Heart left ventricle (tissue), 16 donors: ENCODE measurements around the gene ZC3H13. TPM values are rescaled to one million over a fixed set of nuclear protein-coding genes. Genes with fewer than 3 reads are reported as not detected.

Experiments used
- ATAC-seq, 4 donors: fragments of 200-7000 bp; cut with Tn5 transposase; one replicate each; pipeline ENCODE4 v1.9.1; 2020 to 2022; ENCODE audit warnings: moderate library complexity in 4 of 4, mild to moderate bottlenecking in 3 of 4, moderate number of reproducible peaks in 1 of 4
- DNase-seq, 5 donors: peaks; one replicate each; pipeline ENCODE4 v3.0.0-alpha.2; 2020
- H3K27ac ChIP-seq, 12 donors: fragments of 200-600 bp; sonication (generic) in 4 of 12; one replicate each; pipeline versions ENCODE4 v1.5.0 to v1.8.0; 2016 to 2022; ENCODE audit warnings: mild to moderate bottlenecking in 2 of 12
- H3K27me3 ChIP-seq, 9 donors: fragments of 200-600 bp; sonication (generic) in 2 of 9; one replicate each; pipeline versions ENCODE4 v1.5.1 to v1.8.0; 2016 to 2022; ENCODE audit warnings: mild to moderate bottlenecking in 3 of 9
- H3K36me3 ChIP-seq, 9 donors: fragments of 200-600 bp; sonication (generic) in 2 of 9; one replicate each; pipeline versions ENCODE4 v1.5.0 to v1.8.0; 2018 to 2022; ENCODE audit warnings: mild to moderate bottlenecking in 2 of 9
- H3K4me1 ChIP-seq, 12 donors: fragments of 200-600 bp; sonication (generic) in 4 of 12; one replicate each; pipeline versions ENCODE4 v1.5.0 to v1.8.0; 2016 to 2022; ENCODE audit warnings: mild to moderate bottlenecking in 3 of 12
- H3K4me3 ChIP-seq, 12 donors: fragments of 200-600 bp; sonication (generic) in 4 of 12; one replicate each; pipeline versions ENCODE4 v1.5.0 to v1.8.0; 2017 to 2022; ENCODE audit warnings: mild to moderate bottlenecking in 9 of 12, moderate library complexity in 4 of 12
- H3K9me3 ChIP-seq, 12 donors: fragments of 200-600 bp; sonication (generic) in 4 of 12; one replicate each; pipeline versions ENCODE4 v1.5.0 to v1.8.0; 2016 to 2022; ENCODE audit warnings: mild to moderate bottlenecking in 1 of 12
- POLR2A ChIP-seq, 2 donors: fragments of 450-650 bp; IDR thresholded peaks; one replicate each; pipeline ENCODE4 v1.6.1; 2017; ENCODE audit warnings: antibody characterized with exemption in 2 of 2, mild to moderate bottlenecking in 2 of 2, moderate library complexity in 2 of 2
- WGBS, 4 donors: extraction: QIAGEN DNeasy Blood & Tissue Kit in 2 of 4; methylation state at CpG; one replicate each; pipeline versions ENCODE4 v1.1.5 to v1.1.7; 2013 to 2018; 5-methylcytosine and 5-hydroxymethylcytosine counted together
- intact Hi-C, 10 donors: fragments of 100-400 bp; cut with DNase I; formaldehyde crosslinking; loops; one replicate each; pipeline versions ENCODE4 v1.11.1 to v1.14.2; 2022
- polyA plus RNA-seq, 2 donors: library from polyadenylated mRNA; stranded (reverse); fragments of 200-250 nt; gene quantifications; one replicate each; pipeline ENCODE4 v1.2.3, GENCODE V29; 2013
- total RNA-seq, 9 donors: library from RNA; depleted of rRNA in 2 of 9; stranded (reverse); fragments of >200 nt in 2 of 9; fragmentation: NEBNext Ultra II Directional in 3 of 9; extraction: Animal tissue kit (Norgen Biotek cat#: 25700) in 3 of 9; gene quantifications; one replicate each; pipeline versions ENCODE4 v1.1.0 to v1.2.4, GENCODE V29; 2016 to 2023
- TF ChIP-seq, protein P1 (sequence below), 12 donors: fragments of 200-600 bp; sonication (generic) in 4 of 12; IDR thresholded peaks; one replicate each; pipeline versions ENCODE4 v1.5.0 to v1.8.0; 2018 to 2022; ENCODE audit warnings: antibody characterized with exemption in 12 of 12, mild to moderate bottlenecking in 5 of 12
- donor health status: ischemic (EF 13 %, LVEDD 7.1; RV severe dilation, severe dysfunction).
- donor health status: healthy with polysubstance abuse.
- donor health status: DM: no; HTN: yes; CAD: no.
- donor health status: DM: no; HTN: no; CAD: no.
- donor health status: ischemic (EF 25% LVEDD 6.9; RV normal size, moderate dysfunction).
- donor health status: ischemic (EF 25% LVEDD 5.7; RV mildly dilated, moderate dysfunction).
- donor health status: healthy.
- donor health status: DM: yes; HTN: yes; CAD: no.
- donor health status: ischemic (EF 35%, LVEDD 5.7; RV mildly dilated, moderate dysfunction).
- donor health status: nonischemic (EF 11% LVEDD 7.7; RV severe dilation, severe dysfunction).
- donor health status: DM: yes; HTN: yes; CAD: no.
- donor health status: PGD.
- donor health status: ischemic (EF 29% LVEDD 5.4; RV normal size, mild dysfunction).
- donor health status: nonischemic (EF 23%, LVEDD 6.1; RV moderate dilation, normal function).

The ZC3H13 gene
- total and polyA plus RNA-seq, 11 donors, result 14.6 to 53.3 (median 36.7) TPM

DNA sequence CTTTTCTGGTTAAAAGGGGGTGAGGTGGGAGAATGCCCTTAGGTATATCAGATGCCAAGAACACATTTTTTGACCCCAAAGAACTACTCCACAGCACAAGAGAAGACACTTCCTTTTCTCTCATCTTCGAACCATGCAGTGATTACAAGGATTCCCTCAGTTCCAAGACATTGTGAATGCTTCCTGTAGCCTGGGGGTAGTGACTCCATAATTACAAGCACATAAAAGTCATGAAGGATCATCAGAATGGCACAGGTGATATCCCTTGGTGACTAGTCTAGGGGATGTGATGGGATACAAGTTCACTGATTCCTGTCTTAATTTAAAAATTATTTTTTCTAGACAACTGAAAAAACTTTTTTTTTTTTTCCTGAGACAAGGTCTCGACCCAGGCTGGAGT lies 78.0 kb downstream of the ZC3H13 start:
- H3K27me3 ChIP-seq, result no peaks in the 10 kb centered on the region
- intact Hi-C loops, result no loop called here
- no peaks in the 10 kb centered on the region for H3K4me1 ChIP-seq
- H3K9me3 ChIP-seq, result no peaks in the 10 kb centered on the region
- peaks cover 0 to 100% (median 81%) of the 10 kb centered on the region in 9 donors for H3K36me3 ChIP-seq
- no peak overlapping the region for H3K27ac ChIP-seq
- 83 to 98% (median 97%) methylated on average over 2 of the region's 2 CpGs for WGBS, 4 donors
- ATAC-seq, result no peak
- no peak for DNase-seq
- no peak overlapping the region for H3K4me3 ChIP-seq
- no peak for TF ChIP-seq POLR2A (IDR thresholded peaks at IDR 0.05)
- TF ChIP-seq, protein P1, sequence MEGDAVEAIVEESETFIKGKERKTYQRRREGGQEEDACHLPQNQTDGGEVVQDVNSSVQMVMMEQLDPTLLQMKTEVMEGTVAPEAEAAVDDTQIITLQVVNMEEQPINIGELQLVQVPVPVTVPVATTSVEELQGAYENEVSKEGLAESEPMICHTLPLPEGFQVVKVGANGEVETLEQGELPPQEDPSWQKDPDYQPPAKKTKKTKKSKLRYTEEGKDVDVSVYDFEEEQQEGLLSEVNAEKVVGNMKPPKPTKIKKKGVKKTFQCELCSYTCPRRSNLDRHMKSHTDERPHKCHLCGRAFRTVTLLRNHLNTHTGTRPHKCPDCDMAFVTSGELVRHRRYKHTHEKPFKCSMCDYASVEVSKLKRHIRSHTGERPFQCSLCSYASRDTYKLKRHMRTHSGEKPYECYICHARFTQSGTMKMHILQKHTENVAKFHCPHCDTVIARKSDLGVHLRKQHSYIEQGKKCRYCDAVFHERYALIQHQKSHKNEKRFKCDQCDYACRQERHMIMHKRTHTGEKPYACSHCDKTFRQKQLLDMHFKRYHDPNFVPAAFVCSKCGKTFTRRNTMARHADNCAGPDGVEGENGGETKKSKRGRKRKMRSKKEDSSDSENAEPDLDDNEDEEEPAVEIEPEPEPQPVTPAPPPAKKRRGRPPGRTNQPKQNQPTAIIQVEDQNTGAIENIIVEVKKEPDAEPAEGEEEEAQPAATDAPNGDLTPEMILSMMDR (IDR thresholded peaks at IDR 0.05), result no peak

DNA sequence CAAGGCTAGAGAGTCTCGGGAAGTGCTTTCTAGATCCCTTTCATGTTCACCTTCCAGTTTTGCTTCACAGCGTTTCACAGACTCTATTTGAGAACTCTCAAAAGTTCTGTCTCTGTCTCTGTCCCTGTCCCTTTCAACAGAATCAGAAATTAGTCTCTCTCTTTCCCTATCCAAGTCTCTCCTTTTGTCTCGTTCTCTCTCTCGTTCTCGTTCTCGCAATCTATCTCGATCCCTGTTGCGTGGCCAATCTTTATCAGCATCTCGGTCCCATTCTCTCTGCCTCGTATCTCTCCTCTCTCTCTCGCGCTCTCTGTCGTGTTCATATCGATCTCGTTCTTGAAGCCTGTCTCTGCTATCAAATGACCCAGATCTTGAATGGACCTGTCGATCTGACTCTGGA lies 85.0 kb downstream of the ZC3H13 start:
- intact Hi-C loops, result no loop called here
- Histone ChIP-seq H3K4me1 (no peaks in the 10 kb centered on the region), H3K27me3 (no peaks in the 10 kb centered on the region), H3K27ac (no peak overlapping the region), H3K36me3 (peaks cover 0 to 99% (median 94%) of the 10 kb centered on the region in 9 donors), H3K9me3 (no peaks in the 10 kb centered on the region), H3K4me3 (no peak overlapping the region)
- TF ChIP-seq, protein P1 (IDR thresholded peaks at IDR 0.05), result no peak
- no peak for TF ChIP-seq POLR2A (IDR thresholded peaks at IDR 0.05)
- ATAC-seq (no peak), DNase-seq (no peak)
- WGBS, 4 donors, result 94 to 98% (median 96%) methylated on average over 16 of the region's 16 CpGs

DNA sequence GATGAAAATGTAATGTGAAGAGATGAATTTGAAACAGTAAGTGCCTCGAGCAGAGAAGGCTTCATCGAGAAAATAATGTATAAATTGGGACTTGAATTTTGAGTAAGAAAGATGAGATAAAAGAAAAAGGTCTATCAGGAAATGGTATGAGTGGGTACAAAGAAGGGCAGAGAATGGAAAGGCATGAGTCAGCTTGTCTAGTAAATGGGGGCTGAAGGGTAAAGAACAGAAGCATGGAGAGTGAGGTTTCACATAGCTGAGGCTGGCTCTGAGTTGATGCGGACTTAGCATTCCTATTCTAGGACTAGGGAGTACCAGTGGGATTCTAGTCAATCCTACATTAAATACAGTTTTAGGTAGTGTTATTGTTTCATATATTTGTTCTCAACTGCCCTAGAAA lies 85.8 kb downstream of the ZC3H13 start:
- peaks cover 0 to 99% (median 94%) of the 10 kb centered on the region in 9 donors for H3K36me3 ChIP-seq
- ATAC-seq (no peak), DNase-seq (no peak)
- no peaks in the 10 kb centered on the region for H3K4me1 ChIP-seq
- no peak for TF ChIP-seq POLR2A (IDR thresholded peaks at IDR 0.05)
- TF ChIP-seq, protein P1 (IDR thresholded peaks at IDR 0.05), result no peak
- H3K9me3 ChIP-seq, result no peaks in the 10 kb centered on the region
- H3K27me3 ChIP-seq, result no peaks in the 10 kb centered on the region
- H3K4me3 ChIP-seq, result no peak overlapping the region
- no peak overlapping the region for H3K27ac ChIP-seq
- intact Hi-C loops, result no loop called here
- 92 to 97% (median 95%) methylated on average over 3 of the region's 3 CpGs for WGBS, 4 donors

DNA sequence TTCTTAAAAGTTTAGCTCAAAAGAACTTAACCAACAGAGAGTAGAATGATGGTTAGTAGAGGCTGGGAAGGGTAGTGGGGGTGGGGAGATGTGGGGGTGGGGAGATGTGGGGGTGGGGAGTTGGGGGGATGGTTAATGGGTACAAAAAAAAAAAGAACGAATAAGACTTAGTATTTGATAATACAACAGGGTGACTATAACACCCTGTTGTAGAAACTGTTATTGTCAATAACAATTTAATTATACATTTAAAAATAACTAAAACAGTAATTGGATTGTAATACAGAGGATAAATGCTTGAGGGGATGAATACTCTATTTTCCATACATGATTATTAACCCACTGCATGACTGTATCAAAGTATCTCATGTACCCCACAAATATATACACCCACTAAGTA lies 91.1 kb downstream of the ZC3H13 start:
- DNase-seq, result no peak
- Histone ChIP-seq H3K4me3 (no peak overlapping the region), H3K9me3 (no peaks in the 10 kb centered on the region), H3K27ac (no peak overlapping the region), H3K36me3 (peaks cover 0 to 90% (median 82%) of the 10 kb centered on the region in 9 donors), H3K27me3 (no peaks in the 10 kb centered on the region), H3K4me1 (no peaks in the 10 kb centered on the region)
- no peak for ATAC-seq
- intact Hi-C loops, result no loop called here
- WGBS, 4 donors, result 81 to 92% (median 85%) methylated on average over 1 of the region's 1 CpG
- no peak for TF ChIP-seq POLR2A (IDR thresholded peaks at IDR 0.05)
- TF ChIP-seq, protein P1 (IDR thresholded peaks at IDR 0.05), result no peak
